Pancreas (tissue), 10 donors: Measurements from ENCODE around the gene RAB40A. TPM values are rescaled to one million over a fixed set of nuclear protein-coding genes. Genes with fewer than 3 reads are reported as not detected.
A peak's percentile ranks its signal among the peaks of the same experiment; 100 is the strongest.
"Not testable (repeated sequence)": the region's sequence is repeated elsewhere in the genome, so short reads cannot be mapped to it uniquely, and the experiment has no call there.

Source experiments
- ATAC-seq, 4 donors: fragments of 200-7000 bp; cut with Tn5 transposase; one replicate each; pipeline versions ENCODE4 v1.8.0 to v1.9.1; 2020; ENCODE audit warnings: mild to moderate bottlenecking in 4 of 4, moderate library complexity in 4 of 4
- DNase-seq, 6 donors: peaks; one replicate each; pipeline ENCODE4 v3.0.0-alpha.2; 2020
- FAIRE-seq: peaks from 2 replicates; lab custom pipeline; 2012; peaks lifted over from hg19 to GRCh38; lab: Jason Lieb, UNC
- H3K27ac ChIP-seq, 4 donors: fragments of 200-600 bp; sonication (generic); 1 replicate in 3 of 4; 2 replicates in 1 of 4; pipeline versions ENCODE4 v1.5.0 to v1.8.0; 2020
- H3K27me3 ChIP-seq, 4 donors: fragments of 200-600 bp; one replicate each; pipeline ENCODE4 v1.8.0; 2021
- H3K36me3 ChIP-seq, 3 donors: fragments of 200-600 bp; sonication (generic) in 1 of 3; one replicate each; pipeline versions ENCODE4 v1.5.0 to v1.8.0; 2020 to 2021
- H3K4me1 ChIP-seq, 3 donors: fragments of 200-600 bp; one replicate each; pipeline ENCODE4 v1.8.0; 2021
- H3K4me3 ChIP-seq, 4 donors: fragments of 200-600 bp; sonication (generic) in 2 of 4; one replicate each; pipeline versions ENCODE4 v1.5.0 to v1.8.0; 2020 to 2021
- H3K9me3 ChIP-seq, 4 donors: fragments of 200-600 bp; one replicate each; pipeline ENCODE4 v1.8.0; 2021
- WGBS, 2 donors: extraction: QIAGEN DNeasy Blood & Tissue Kit; methylation state at CpG; one replicate each; pipeline ENCODE4 v1.1.7; 2013; 5-methylcytosine and 5-hydroxymethylcytosine counted together
- intact Hi-C, 3 donors: fragments of 100-400 bp; cut with DNase I; formaldehyde crosslinking; loops; one replicate each; pipeline versions ENCODE4 v1.11.1 to v1.14.2; 2022
- polyA plus RNA-seq, 2 donors: library from polyadenylated mRNA; stranded (reverse); fragments of 200-250 nt; gene quantifications; one replicate each; pipeline ENCODE4 v1.2.3, GENCODE V29; 2013
- total RNA-seq, 6 donors: library from RNA; stranded (reverse); fragmentation: NEBNext Ultra II Directional in 4 of 6; extraction: Animal tissue kit (Norgen Biotek cat#: 25700) in 4 of 6; gene quantifications; one replicate each; pipeline versions ENCODE4 v1.2.1 to v1.2.4, GENCODE V29; 2021 to 2023
- TF ChIP-seq, protein P1 (sequence below), 4 donors: fragments of 200-600 bp; sonication (generic) in 3 of 4; IDR thresholded peaks; one replicate each; pipeline versions ENCODE4 v1.5.0 to v1.8.0; 2021; ENCODE audit warnings: antibody characterized with exemption in 4 of 4
- donor health status: healthy with polysubstance abuse.
- donor health status: DM: no; HTN: no; CAD: no; lungs with moderate emphysema.
- donor health status: DM: no; HTN: no; CAD: no.
- donor health status: control.
- donor health status: control.
- donor health status: Bipolar disorder and iron deficiency.
- donor health status: DM: yes; HTN: yes; CAD: no.
- donor health status: DM: no; HTN: no; CAD: no.
- donor health status: DM: no; HTN: no; CAD: no.
- donor health status: DM: yes; HTN: yes; CAD: no.

Gene RAB40A
- total and polyA plus RNA-seq, 8 donors = 0.06 to 0.19 (median 0.12) TPM; not detected in 1

- H3K36me3 ChIP-seq, H3K27ac ChIP-seq, H3K4me3 ChIP-seq, H3K4me1 ChIP-seq, H3K27me3 ChIP-seq, H3K9me3 ChIP-seq, FAIRE-seq, intact Hi-C loops: not testable (repeated sequence)
- WGBS, 2 donors = 0 to 33% methylated on average over 2 to 3 of the region's 4 CpGs
- TF ChIP-seq, protein P1, sequence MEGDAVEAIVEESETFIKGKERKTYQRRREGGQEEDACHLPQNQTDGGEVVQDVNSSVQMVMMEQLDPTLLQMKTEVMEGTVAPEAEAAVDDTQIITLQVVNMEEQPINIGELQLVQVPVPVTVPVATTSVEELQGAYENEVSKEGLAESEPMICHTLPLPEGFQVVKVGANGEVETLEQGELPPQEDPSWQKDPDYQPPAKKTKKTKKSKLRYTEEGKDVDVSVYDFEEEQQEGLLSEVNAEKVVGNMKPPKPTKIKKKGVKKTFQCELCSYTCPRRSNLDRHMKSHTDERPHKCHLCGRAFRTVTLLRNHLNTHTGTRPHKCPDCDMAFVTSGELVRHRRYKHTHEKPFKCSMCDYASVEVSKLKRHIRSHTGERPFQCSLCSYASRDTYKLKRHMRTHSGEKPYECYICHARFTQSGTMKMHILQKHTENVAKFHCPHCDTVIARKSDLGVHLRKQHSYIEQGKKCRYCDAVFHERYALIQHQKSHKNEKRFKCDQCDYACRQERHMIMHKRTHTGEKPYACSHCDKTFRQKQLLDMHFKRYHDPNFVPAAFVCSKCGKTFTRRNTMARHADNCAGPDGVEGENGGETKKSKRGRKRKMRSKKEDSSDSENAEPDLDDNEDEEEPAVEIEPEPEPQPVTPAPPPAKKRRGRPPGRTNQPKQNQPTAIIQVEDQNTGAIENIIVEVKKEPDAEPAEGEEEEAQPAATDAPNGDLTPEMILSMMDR (IDR thresholded peaks at IDR 0.05) = peak in 3 of 4 donors; percentile 15 to 33 (median 16)
- DNase-seq = peak in 2 of 6 donors; percentile 42 to 58
- ATAC-seq = peak in 3 of 4 donors; percentile 54 to 65 (median 56)
Measured at GRCh38 chrX:103489733-103490132, 29.6 kb downstream of the RAB40A start.

DNA sequence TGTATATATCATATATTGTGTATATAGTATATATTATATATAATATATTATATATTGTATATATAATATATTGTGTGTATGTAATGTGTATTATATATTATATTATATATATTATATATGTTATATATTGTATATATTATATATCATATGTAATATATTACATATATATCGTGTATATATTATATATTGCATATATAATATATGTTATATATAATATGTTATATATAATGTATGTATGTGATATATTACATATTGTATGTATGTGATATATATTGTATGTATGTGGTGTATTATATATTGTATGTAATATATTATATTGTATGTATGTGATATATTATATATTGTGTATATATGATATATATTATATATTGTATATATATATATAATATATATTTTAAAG lies 30.5 kb downstream of the RAB40A start:
- Histone ChIP-seq H3K4me1 (no peaks in the 10 kb centered on the region), H3K36me3 (no peaks in the 10 kb centered on the region), H3K27ac (no peak overlapping the region), H3K4me3 (no peak overlapping the region), H3K27me3 (no peaks in the 10 kb centered on the region), H3K9me3 (no peaks in the 10 kb centered on the region)
- TF ChIP-seq, protein P1 (IDR thresholded peaks at IDR 0.05) = no peak
- WGBS, 2 donors = 8 to 11% methylated on average over 1 of the region's 1 CpG
- intact Hi-C loops = no loop called here
- DNase-seq (no peak), FAIRE-seq (peak; percentile 99), ATAC-seq (no peak)

GRCh38 chrX:103488332-103488731 lies 31.0 kb downstream of the RAB40A start:
- Histone ChIP-seq H3K9me3 (no peaks in the 10 kb centered on the region), H3K27ac (no peak overlapping the region), H3K4me1 (no peaks in the 10 kb centered on the region), H3K27me3 (no peaks in the 10 kb centered on the region), H3K36me3 (no peaks in the 10 kb centered on the region), H3K4me3 (no peak overlapping the region)
- 20 to 21% methylated on average over 4 of the region's 4 CpGs for WGBS, 2 donors
- DNase-seq (no peak), ATAC-seq (no peak), FAIRE-seq (no peak)
- intact Hi-C loops = no loop called here
- TF ChIP-seq, protein P1 (IDR thresholded peaks at IDR 0.05) = peak in 2 of 4 donors; percentile 14 to 23

DNA sequence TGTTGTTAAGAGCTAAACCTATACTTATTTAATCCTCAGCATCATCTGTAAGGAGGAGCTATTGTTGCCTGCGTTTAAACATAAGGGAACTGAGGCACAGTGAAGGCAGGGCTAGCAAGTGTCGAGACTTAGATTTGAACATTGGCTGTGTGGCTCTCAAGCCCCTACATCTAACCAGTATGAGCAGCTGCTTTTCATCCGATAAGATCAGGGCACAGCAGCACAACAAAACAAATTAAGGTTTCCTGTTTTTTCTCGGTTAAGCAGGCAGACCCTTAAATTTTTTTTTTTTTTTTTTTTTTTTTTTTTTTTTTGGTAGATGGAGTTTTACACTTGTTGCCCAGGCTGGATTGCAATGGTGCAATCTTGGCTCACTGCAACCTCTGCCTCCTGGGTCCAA lies 35.6 kb downstream of the RAB40A start:
- DNase-seq (no peak), ATAC-seq (no peak), FAIRE-seq (no peak)
- Histone ChIP-seq H3K9me3 (no peaks in the 10 kb centered on the region), H3K4me3 (no peak overlapping the region), H3K36me3 (no peaks in the 10 kb centered on the region), H3K27me3 (no peaks in the 10 kb centered on the region), H3K4me1 (no peaks in the 10 kb centered on the region), H3K27ac (no peak overlapping the region)
- intact Hi-C loops = no loop called here
- TF ChIP-seq, protein P1 (IDR thresholded peaks at IDR 0.05) = no peak
- 69 to 73% methylated on average over 4 of the region's 4 CpGs for WGBS, 2 donors

GRCh38 chrX:103480526-103480925 lies 38.8 kb downstream of the RAB40A start:
- H3K4me3 ChIP-seq = no peak overlapping the region
- no peaks in the 10 kb centered on the region for H3K9me3 ChIP-seq
- no peak for FAIRE-seq
- intact Hi-C loops = no loop called here
- no peak overlapping the region for H3K27ac ChIP-seq
- TF ChIP-seq, protein P1 (IDR thresholded peaks at IDR 0.05) = no peak
- DNase-seq = no peak
- H3K4me1 ChIP-seq = no peaks in the 10 kb centered on the region
- 30 to 59% methylated on average over 1 to 2 of the region's 2 CpGs for WGBS, 2 donors
- no peaks in the 10 kb centered on the region for H3K27me3 ChIP-seq
- no peaks in the 10 kb centered on the region for H3K36me3 ChIP-seq
- ATAC-seq = no peak
